NCI-H524 treated with DMSO at 0.1 percent for 48 hours (cell line): ENCODE measurements around the gene ITGA2B.
"Not testable (repeated sequence)": the region's sequence is repeated elsewhere in the genome, so short reads cannot be mapped to it uniquely, and the experiment has no call there.

Experiments
- DNase-seq: peaks from one replicate; lab custom pipeline; 2025; lab: John Stamatoyannopoulos, UW

The ITGA2B gene

GRCh38 chr17:44368391-44369243, 20.8 kb downstream of the ITGA2B start:
- not testable (repeated sequence) for DNase-seq

GRCh38 chr17:44367231-44367979, 22.0 kb downstream of the ITGA2B start:
- no peak for DNase-seq

DNA sequence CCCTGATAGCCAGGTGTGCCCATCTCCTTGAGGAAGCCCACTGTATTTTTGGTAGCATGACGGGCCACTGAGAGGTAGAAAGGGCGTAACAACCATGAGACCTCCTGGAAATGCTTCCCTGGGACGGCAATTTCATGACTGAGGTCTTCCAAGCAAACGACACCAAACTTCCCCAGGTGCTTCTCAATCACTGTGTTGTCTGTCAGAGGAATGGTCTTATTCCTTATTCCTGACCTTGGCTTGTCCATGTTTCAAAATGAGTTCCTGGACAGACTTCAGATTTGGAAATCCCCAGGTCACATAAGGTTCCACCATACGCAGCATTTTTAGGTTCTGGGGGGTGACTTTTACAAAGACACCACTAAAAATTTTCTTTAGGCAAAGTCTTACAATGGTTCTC, 24.4 kb downstream of the ITGA2B start:
- DNase-seq = not testable (repeated sequence)

GRCh38 chr17:44363613-44364159, 25.8 kb downstream of the ITGA2B start, which contains the start of gene FAM171A2:
Gene FAM171A2, minus strand, starts transcription at chr17:44363853. Its CDS starts 139 bp downstream, at chr17:44363714.
- DNase-seq = no peak

DNA sequence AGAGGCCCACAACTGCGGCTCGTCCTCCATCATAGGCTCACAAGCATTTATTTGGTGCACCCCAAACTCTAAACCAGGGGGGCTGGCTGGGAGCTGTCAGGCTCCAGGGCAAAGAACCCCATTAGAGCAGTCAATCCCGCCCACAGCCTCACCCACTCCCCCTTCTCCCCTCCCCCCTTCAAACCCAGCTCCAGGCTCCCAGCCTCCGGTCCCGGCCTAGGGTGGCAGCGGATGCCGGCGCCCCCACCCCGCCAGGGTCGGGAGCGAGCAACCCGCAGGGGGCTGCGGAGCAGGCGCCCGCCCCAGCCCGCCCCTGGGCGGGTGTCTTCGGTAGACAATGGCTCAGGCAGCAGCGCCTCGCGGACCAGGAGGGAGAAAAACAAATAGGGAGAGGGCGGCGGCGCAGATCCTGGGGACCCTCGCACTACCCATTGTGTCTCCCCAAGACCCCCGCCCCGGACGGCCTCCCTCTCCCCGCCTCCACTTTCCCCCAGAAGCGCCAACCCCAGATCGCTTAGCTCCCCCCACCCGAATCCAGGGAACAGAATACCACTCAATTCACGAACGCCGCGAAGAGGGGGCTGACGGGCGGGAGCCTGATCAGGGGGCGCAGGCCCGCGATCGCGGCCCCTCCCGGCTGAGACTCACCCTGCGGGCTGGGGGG, 26.4 kb downstream of the ITGA2B start:
- DNase-seq = no peak

DNA sequence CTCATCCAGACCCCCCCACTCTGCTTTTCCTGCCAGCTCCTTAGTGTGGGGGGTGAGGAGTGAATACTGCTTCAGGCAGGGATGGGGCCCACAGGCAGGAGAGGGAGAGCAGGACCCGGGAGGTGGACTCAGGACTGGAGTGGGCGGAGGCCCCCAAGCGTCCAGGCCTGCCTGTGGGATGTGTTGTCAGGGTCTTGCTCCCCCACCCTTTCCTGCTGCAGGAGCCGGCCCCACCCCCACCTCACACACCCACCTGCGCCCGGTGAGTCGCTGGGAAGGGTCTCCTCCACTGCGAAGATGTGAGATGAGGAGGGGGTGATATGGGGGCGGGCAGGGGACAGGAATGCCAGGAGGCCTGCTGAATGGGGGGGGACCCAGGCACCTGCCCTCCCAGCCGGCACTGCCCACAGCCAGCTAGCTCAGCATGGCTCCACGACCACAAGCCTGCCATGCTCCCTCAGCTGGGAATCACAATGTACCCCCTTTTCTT, 26.9 kb downstream of the ITGA2B start:
- DNase-seq = no peak

GRCh38 chr17:44361292-44362260, 27.9 kb downstream of the ITGA2B start:
- DNase-seq = no peak

DNA sequence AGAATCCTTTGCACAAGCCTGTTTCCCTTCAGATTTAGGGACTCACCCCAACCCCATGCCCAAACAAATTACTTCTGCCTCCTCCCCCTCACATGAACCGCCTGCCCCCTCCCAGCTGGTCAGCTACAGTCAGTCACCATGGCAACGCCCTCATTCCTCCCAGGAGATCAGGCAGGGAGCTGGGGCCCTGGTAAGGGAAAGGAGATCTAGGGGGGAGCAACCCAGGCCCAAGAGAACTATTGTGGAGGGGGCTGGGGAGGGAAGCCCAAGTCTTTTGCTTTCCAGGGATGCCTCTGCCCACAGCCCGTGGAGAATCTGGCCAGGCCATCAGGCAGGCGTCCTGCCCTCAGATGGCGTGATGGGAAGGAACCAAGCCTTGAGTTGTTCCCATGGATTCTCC, 28.6 kb downstream of the ITGA2B start:
- DNase-seq = no peak

- no peak for DNase-seq
Observed at GRCh38 chr17:44360144-44360533, 29.3 kb downstream of the ITGA2B start.

DNA sequence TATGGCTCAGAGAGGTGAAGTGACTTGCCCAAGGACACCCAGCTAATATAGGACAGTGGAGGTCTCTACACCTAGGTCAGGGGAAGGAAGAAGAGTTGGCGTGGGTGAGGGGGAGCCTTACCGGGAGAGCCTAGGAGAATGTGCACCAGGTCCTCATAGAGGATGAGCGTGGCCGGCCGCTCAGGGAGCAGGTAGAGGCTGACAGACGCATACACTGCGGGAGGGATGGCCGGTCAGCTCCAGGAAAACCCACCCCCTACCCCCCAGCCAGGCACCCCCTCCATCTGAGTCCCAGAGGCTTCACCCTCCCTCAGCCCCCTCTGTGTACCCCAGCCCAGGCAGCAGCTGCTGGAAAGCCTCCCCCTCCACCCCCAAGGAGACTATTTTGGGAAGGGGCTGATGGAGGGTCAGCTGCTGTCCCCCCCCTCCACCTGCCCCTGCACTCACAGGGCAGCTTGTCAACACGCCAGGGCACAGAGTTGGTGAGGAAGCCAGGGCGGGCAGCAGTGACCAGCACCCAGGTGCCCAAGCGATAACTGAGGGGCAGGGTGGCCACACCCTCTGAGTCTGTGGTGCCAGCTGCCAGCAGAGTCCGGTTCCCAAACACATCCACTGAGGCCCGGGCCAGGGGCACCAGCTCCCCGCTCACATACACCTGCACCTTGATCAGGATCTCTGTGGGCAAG, 29.8 kb downstream of the ITGA2B start:
- DNase-seq = no peak

DNA sequence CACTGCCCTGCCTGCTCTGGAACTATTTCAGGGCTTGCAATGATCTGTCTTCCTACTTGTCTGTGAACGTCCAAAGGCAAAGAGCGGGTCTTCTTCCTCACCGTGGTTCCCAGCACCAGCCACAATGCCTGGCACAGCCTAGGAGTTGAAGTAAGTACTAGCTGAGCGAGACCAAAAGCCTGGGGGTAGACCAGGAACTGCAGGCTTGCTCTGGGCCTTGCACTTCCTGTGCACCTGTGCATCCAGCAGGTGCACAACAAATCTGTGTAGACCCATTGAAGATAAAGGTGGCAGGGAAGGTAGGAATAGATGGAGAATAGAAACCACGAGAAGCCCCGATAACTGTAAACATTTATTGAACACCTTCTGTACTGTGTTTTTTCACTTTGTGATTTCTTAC, 30.4 kb downstream of the ITGA2B start:
- no peak for DNase-seq

- no peak for DNase-seq
Observed at GRCh38 chr17:44358066-44358465, 31.4 kb downstream of the ITGA2B start.

DNA sequence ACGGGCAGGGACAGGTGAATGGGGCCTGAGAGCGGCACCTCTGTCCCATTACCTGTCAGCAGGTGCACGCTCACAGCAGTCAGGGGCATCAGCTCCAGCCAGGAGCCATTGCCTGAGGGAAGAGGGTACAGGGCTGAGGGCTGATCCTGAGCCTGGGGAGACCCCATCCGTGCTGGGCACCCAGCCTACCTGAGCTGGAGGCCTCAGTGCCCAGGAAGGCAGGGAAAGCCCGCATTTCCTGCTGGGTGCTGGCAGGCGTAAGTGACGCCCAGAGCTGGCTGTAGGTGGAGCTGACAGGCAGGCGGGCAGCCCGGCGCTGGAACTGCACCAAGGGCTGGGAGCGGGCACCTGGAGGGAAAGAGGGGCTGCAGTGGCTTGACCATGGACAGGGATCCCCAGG, 33.2 kb downstream of the ITGA2B start:
- DNase-seq = no peak

GRCh38 chr17:44355642-44356099, 33.8 kb downstream of the ITGA2B start:
- no peak for DNase-seq

GRCh38 chr17:44354582-44355561, 34.6 kb downstream of the ITGA2B start:
- no peak for DNase-seq

- DNase-seq = no peak
Observed at GRCh38 chr17:44353672-44354331, 35.6 kb downstream of the ITGA2B start.

- no peak for DNase-seq
Observed at GRCh38 chr17:44352828-44353671, 36.4 kb downstream of the ITGA2B start.
